SK-N-SH (cell line): Measurements from ENCODE around the gene ACE. TPM values are rescaled to one million over a fixed set of nuclear protein-coding genes. Genes with fewer than 3 reads are reported as not detected.
"Not testable (repeated sequence)": the region's sequence is repeated elsewhere in the genome, so short reads cannot be mapped to it uniquely, and the experiment has no call there.

Experiments used
- CTCF ChIA-PET: fragments of 300-600, 350-600 bp; formaldehyde crosslinking; extraction: SDS; loops from one replicate; lab custom pipeline; 2021; lab: Yijun Ruan, JAX
- POLR2A ChIA-PET: fragments of 350-600 bp; sonication (Branson Sonifier 250); formaldehyde crosslinking; extraction: SDS; loops from one replicate; lab custom pipeline; 2020; ENCODE audit warnings: antibody characterized with exemption, inconsistent platforms; lab: Yijun Ruan, JAX
- DNase-seq: peaks from one replicate; pipeline ENCODE4 v3.0.0; 2012
- H2AFZ ChIP-seq: fragments of 200-600 bp; sonication (generic); 2 replicates; pipeline ENCODE4 v1.8.1; 2016; ENCODE audit warnings: antibody characterized with exemption, mild to moderate bottlenecking, low read depth
- H3F3A ChIP-seq: fragments of 200-600 bp; sonication (generic); replicated peaks from 2 replicates; pipeline ENCODE3; 2016; ENCODE audit warnings: antibody characterized with exemption, mild to moderate bottlenecking; ENCODE audit not compliant: insufficient read depth
- H3K27ac ChIP-seq, 2 experiments: fragments of 200-500 bp in 1 of 2; fragments of 200-600 bp in 1 of 2; sonication (Bioruptor generic) in 1 of 2; sonication (generic), shearing (Covaris generic) in 1 of 2; 2 replicates each; pipeline versions ENCODE4 v1.5.1 to v1.6.1; 2014 to 2016; ENCODE audit warnings: low read depth in 2 of 2, inconsistent platforms in 1 of 2, low read length in 1 of 2, mild to moderate bottlenecking in 1 of 2, mixed read lengths in 1 of 2
- H3K27me3 ChIP-seq: fragments of 200-600 bp; sonication (generic), shearing (Covaris generic); 2 replicates; pipeline ENCODE4 v1.6.1; 2016; ENCODE audit warnings: mixed run types; ENCODE audit not compliant: insufficient read depth
- H3K36me3 ChIP-seq, 2 experiments: fragments of 200-500 bp in 1 of 2; fragments of 200-600 bp in 1 of 2; sonication (Bioruptor generic) in 1 of 2; sonication (generic) in 1 of 2; replicated peaks in 1 of 2; 2 replicates each; pipeline versions ENCODE3 to v1.5.1; 2014 to 2016; ENCODE audit warnings: low read length in 1 of 2, mild to moderate bottlenecking in 1 of 2; ENCODE audit not compliant: insufficient read depth in 2 of 2, control insufficient read depth in 1 of 2
- H3K4me1 ChIP-seq, 2 experiments: fragments of 200-500 bp in 1 of 2; fragments of 200-600 bp in 1 of 2; sonication (Bioruptor generic) in 1 of 2; sonication (generic), shearing (Covaris generic) in 1 of 2; 2 replicates each; pipeline versions ENCODE4 v1.5.1 to v1.6.1; 2014 to 2016; ENCODE audit warnings: low read depth in 1 of 2, low read length in 1 of 2, mixed run types in 1 of 2; ENCODE audit not compliant: insufficient read depth in 2 of 2, control insufficient read depth in 1 of 2
- H3K4me2 ChIP-seq: fragments of 200-600 bp; sonication (generic), shearing (Covaris generic); 2 replicates; pipeline ENCODE4 v1.6.1; 2017; ENCODE audit warnings: mixed run types
- H3K4me3 ChIP-seq, 2 experiments: fragments of 200-500 bp in 1 of 2; fragments of 200-600 bp in 1 of 2; sonication (Bioruptor generic) in 1 of 2; sonication (generic), shearing (Covaris generic) in 1 of 2; 2 replicates each; pipeline versions ENCODE4 v1.5.1 to v1.8.1; 2014 to 2016; ENCODE audit warnings: low read depth in 2 of 2, inconsistent platforms in 1 of 2, low read length in 1 of 2, mild to moderate bottlenecking in 1 of 2, mixed read lengths in 1 of 2, moderate library complexity in 1 of 2
- H3K79me2 ChIP-seq: fragments of 200-600 bp; sonication (generic); 2 replicates; pipeline ENCODE4 v1.8.1; 2017; ENCODE audit warnings: mild to moderate bottlenecking; ENCODE audit not compliant: insufficient read depth
- H3K9ac ChIP-seq: fragments of 200-600 bp; sonication (generic); 2 replicates; pipeline ENCODE4 v1.6.1; 2017; ENCODE audit warnings: mixed run types
- H3K9me2 ChIP-seq: fragments of 200-600 bp; sonication (generic); 2 replicates; pipeline ENCODE4 v1.6.1; 2017; ENCODE audit warnings: mixed run types
- H3K9me3 ChIP-seq: fragments of 200-600 bp; sonication (generic); 2 replicates; pipeline ENCODE4 v1.6.1; 2017; ENCODE audit warnings: mixed run types, mild to moderate bottlenecking, moderate library complexity
- H4K20me1 ChIP-seq: fragments of 200-600 bp; sonication (generic); 2 replicates; pipeline ENCODE4 v1.6.1; 2017; ENCODE audit warnings: mild to moderate bottlenecking, mixed run types; ENCODE audit not compliant: insufficient read depth
- CHD2 ChIP-seq: fragments of 150-350 bp; IDR thresholded peaks from 2 replicates; pipeline ENCODE4 v1.6.1; 2018; ENCODE audit warnings: low read length; ENCODE audit not compliant: partially characterized antibody
- FOXJ3 ChIP-seq: sonication (generic); formaldehyde crosslinking; IDR thresholded peaks from 2 replicates; pipeline ENCODE4 v1.5.1; 2020; ENCODE audit warnings: mild to moderate bottlenecking, missing genetic modification reagents
- MXI1 ChIP-seq: IDR thresholded peaks from 2 replicates; pipeline ENCODE4 v1.6.1; 2012; ENCODE audit warnings: mild to moderate bottlenecking, low read depth, low read length, improper control_type of control experiment
- RCOR1 ChIP-seq: fragments of 150-350 bp; IDR thresholded peaks from 2 replicates; pipeline ENCODE4 v1.6.1; 2017; ENCODE audit warnings: antibody characterized with exemption, low read length
- RFX5 ChIP-seq: IDR thresholded peaks from 2 replicates; pipeline ENCODE4 v1.6.1; 2012; ENCODE audit warnings: mild to moderate bottlenecking, improper control_type of control experiment, low read length
- RXRA ChIP-seq: IDR thresholded peaks from 2 replicates; pipeline ENCODE4 v1.4.0; 2012; ENCODE audit warnings: low read depth, mild to moderate bottlenecking, borderline replicate concordance
- SMC3 ChIP-seq: IDR thresholded peaks from 2 replicates; pipeline ENCODE4 v1.6.1; 2012; ENCODE audit warnings: low read depth, low read length, improper control_type of control experiment
- USF1 ChIP-seq: IDR thresholded peaks from 2 replicates; pipeline ENCODE4 v1.4.0; 2012; ENCODE audit warnings: low read depth, borderline replicate concordance
- WGBS: methylation state at CpG from one replicate; pipeline ENCODE4 v1.1.6; 2017; ENCODE audit warnings: low lambda C conversion rate; 5-methylcytosine and 5-hydroxymethylcytosine counted together
- polyA plus RNA-seq, 3 experiments: library from polyadenylated mRNA; depleted of rRNA; stranded (reverse); fragments of >200 nt; gene quantifications; 2 replicates each; pipeline ENCODE4 v1.2.3, GENCODE V29; 2012
- TF ChIP-seq, protein P1 (sequence below): IDR thresholded peaks from 2 replicates; pipeline ENCODE4; 2012

Gene ACE
- polyA plus RNA-seq, 1 of the 3 experiments (the other 2 are of a cell fraction) = 12.1 TPM

DNA sequence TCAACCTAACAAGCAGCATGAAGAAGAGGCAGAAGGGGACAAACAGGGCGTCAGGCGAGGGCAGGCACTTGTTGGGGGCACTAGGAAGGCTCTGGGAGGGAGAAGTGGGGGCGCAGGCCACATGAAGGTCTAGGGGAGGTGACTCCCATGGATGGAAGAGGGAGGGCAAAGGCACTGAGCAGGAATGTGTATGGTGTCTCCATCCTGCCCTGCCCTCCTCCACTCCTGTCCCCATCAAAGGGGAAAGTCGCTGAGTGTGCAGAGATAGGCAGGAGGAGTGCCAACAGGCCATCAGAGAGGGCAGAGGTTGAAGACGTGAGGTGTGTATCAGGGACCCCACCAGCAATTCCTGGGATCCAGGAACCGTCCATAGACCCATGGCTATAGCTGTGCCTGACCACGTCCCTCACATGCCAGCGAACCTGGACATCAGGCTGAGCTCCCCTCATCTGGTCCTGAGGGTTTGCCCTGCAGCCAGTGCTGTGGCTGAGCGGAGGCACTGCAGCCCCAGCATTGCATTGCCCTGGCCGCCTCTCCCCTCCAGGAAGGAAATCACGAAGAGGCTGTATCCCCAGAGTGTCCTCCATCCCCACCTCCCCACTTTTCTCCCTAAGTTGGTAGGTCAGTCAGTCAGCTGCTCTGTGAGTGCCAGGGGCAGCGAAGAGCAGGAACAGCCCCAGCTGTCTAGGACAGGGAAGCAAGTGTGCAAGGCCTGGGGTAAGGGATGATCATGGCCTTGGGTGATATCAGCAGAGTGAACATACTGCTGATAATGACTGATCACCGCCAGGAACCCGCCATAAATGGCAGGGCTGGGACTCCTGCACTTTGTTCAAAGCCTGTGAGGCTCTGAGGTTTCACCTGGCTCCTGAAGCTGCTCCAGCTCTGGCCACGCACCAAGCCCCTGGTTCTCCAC is 24.6 kb upstream of the ACE start:
- H2AFZ ChIP-seq = no peak overlapping the region
- 87% methylated on average over 15 of the region's 15 CpGs for WGBS
- peaks cover 7% of the 10 kb centered on the region for H3F3A ChIP-seq
- no peak overlapping the region for H3K4me3 ChIP-seq
- H3K79me2 ChIP-seq = no peaks in the 10 kb centered on the region
- ChIA-PET CTCF (interaction anchor here (0.9 to 22.6 kb wide), 9 partner anchors 9 to 160 kb away, joined by 3 to 575 read pairs (median 5); partner anchors contain the start of gene ACE), POLR2A (interaction anchor here (0.8 to 4.1 kb wide), 4 partner anchors 9 to 97 kb away, joined by 3 to 28 read pairs (median 11); partner anchors contain the start of gene DCAF7)
- TF ChIP-seq USF1 (no peak), RXRA (no peak), SMC3 (no peak), MXI1 (no peak), RCOR1 (no peak), FOXJ3 (CRISPR knock-in tag) (no peak), CHD2 (no peak)
- TF ChIP-seq, protein P1, sequence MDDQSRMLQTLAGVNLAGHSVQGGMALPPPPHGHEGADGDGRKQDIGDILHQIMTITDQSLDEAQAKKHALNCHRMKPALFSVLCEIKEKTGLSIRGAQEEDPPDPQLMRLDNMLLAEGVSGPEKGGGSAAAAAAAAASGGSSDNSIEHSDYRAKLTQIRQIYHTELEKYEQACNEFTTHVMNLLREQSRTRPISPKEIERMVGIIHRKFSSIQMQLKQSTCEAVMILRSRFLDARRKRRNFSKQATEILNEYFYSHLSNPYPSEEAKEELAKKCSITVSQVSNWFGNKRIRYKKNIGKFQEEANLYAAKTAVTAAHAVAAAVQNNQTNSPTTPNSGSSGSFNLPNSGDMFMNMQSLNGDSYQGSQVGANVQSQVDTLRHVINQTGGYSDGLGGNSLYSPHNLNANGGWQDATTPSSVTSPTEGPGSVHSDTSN = no peak
- H4K20me1 ChIP-seq = no peaks in the 10 kb centered on the region
- no peak overlapping the region; a peak in 1 of 4 replicates for H3K27ac ChIP-seq
- H3K9me2 ChIP-seq = no peaks in the 10 kb centered on the region
- no peaks in the 10 kb centered on the region for H3K36me3 ChIP-seq
- H3K4me2 ChIP-seq = no peak overlapping the region
- H3K9ac ChIP-seq = no peak overlapping the region
- peaks cover 8 to 54% of the 10 kb centered on the region in 2 experiments for H3K4me1 ChIP-seq
- DNase-seq = peak; percentile 40
- H3K9me3 ChIP-seq = no peaks in the 10 kb centered on the region
- H3K27me3 ChIP-seq = no peaks in the 10 kb centered on the region

GRCh38 chr17:63452962-63453551 is 23.8 kb upstream of the ACE start:
- Histone ChIP-seq H4K20me1 (no peaks in the 10 kb centered on the region), H3K4me2 (no peak overlapping the region), H3K79me2 (no peaks in the 10 kb centered on the region), H3F3A (peaks cover 7% of the 10 kb centered on the region), H3K4me3 (no peak overlapping the region), H3K9me2 (no peaks in the 10 kb centered on the region), H3K9ac (no peak overlapping the region), H3K27ac (peak overlapping the region in 1 of 2 experiments; percentile 11; a peak in 2 of 4 replicates), H3K4me1 (peaks cover 8 to 46% of the 10 kb centered on the region in 2 experiments), H3K36me3 (no peaks in the 10 kb centered on the region), H3K9me3 (no peaks in the 10 kb centered on the region)
- POLR2A ChIA-PET = interaction anchor here (0.8 to 4.1 kb wide), 4 partner anchors 10 to 97 kb away, joined by 3 to 28 read pairs (median 11); partner anchors contain the start of gene DCAF7
- WGBS = 77% methylated on average over 7 of the region's 7 CpGs
- DNase-seq = peak; percentile 32
- no peak for TF ChIP-seq RFX5
- TF ChIP-seq, all 33 proteins: peak for 0
- Histone ChIP-seq H2AFZ (no peak overlapping the region), H3K27me3 (no peaks in the 10 kb centered on the region)
- CTCF ChIA-PET = interaction anchor here (0.7 to 22.6 kb wide), 11 partner anchors 9 to 159 kb away, joined by 3 to 575 read pairs (median 6); partner anchors contain the start of gene ACE

- not testable (repeated sequence) for H3K9ac ChIP-seq, H3K79me2 ChIP-seq, H2AFZ ChIP-seq, H3K9me2 ChIP-seq, H3K27me3 ChIP-seq, DNase-seq, H3K4me2 ChIP-seq, H4K20me1 ChIP-seq, H3K9me3 ChIP-seq, H3K36me3 ChIP-seq, H3F3A ChIP-seq, H3K4me3 ChIP-seq
- 87% methylated on average over 6 of the region's 6 CpGs for WGBS
- Histone ChIP-seq H3K27ac (peak overlapping the region in 1 of 2 experiments; percentile 97; a peak in 2 of 4 replicates), H3K4me1 (peaks cover 8 to 46% of the 10 kb centered on the region in 2 experiments)
- ChIA-PET CTCF (interaction anchor here (1.0 to 22.6 kb wide), 10 partner anchors 8 to 158 kb away, joined by 4 to 575 read pairs (median 8); partner anchors contain the start of genes ACE and CYB561), POLR2A (interaction anchor here (2.0 to 4.1 kb wide), 4 partner anchors 10 to 25 kb away, joined by 6 to 60 read pairs (median 24); partner anchors contain the start of gene CYB561)
Observed at GRCh38 chr17:63454357-63454756, 22.5 kb upstream of the ACE start.
